ENCODE data around the gene TMEM191C. TPM values are rescaled to one million over a fixed set of nuclear protein-coding genes. Genes with fewer than 3 reads are reported as not detected.
"Not testable (repeated sequence)": the region's sequence is repeated elsewhere in the genome, so short reads cannot be mapped to it uniquely, and the experiment has no call there.

The TMEM191C gene
- total and polyA plus RNA-seq, 5 experiments from 2014 or later = 1.0 to 5.6 (median 1.5) TPM

DNA sequence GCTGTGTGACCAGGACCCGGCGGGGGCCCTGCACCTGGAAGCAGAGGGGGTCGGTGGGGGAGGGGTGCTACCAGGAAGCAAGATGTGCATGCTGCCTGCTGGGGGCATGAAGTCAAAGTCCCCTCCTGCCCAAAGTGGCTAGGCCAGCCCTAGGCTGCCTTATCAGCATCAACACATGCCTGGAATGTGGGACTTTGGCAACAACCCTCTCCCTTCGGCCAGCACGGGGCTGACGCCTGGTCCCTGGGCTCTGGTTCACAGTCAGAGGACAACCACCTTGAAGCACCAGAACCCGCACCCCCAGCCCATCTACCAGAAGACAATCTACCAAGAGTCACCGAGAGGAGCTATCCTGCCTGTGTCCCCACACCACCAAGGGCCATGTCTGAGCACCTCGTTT lies 43.2 kb downstream of the TMEM191C start:
- H3K4me3 Mint-ChIP-seq, H3K9me3 Mint-ChIP-seq, ATAC-seq, H3K36me3 Mint-ChIP-seq, DNase-seq, POLR2A ChIA-PET, H3K27ac Mint-ChIP-seq, H3K4me1 Mint-ChIP-seq, H3K27me3 Mint-ChIP-seq: not testable (repeated sequence)

DNA sequence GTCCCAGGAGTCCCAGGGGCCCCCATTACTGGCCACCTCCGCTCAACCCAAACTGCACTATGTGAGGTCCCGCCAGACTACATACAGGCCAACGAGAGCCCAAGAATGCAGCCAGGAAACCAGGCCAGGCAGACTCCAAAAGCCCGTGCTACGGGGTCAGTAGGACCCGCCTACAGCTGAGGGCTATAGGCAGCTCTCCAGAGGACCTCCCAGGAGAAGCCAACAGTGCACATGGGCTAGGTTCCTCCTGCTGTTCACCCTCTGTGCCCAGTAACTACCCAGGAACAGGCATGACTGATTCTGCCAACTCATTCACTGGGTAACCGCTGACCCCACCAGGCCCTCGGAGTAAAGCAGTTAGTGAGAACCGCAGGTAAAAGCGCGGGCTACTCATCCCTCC lies 44.8 kb downstream of the TMEM191C start:
- not testable (repeated sequence) for H3K27ac Mint-ChIP-seq

GRCh38 chr22:21514117-21514516 lies 46.9 kb downstream of the TMEM191C start:
- H3K27me3 Mint-ChIP-seq, H3K9me3 Mint-ChIP-seq, POLR2A ChIA-PET, H3K4me1 Mint-ChIP-seq, H3K36me3 Mint-ChIP-seq, H3K4me3 Mint-ChIP-seq, H3K27ac Mint-ChIP-seq: not testable (repeated sequence)
- peak; percentile 83 to 90 for ATAC-seq
- peak in 2 of 10 donors; percentile 0 to 10 for DNase-seq

More for the DNA sequence above, 44.8 kb downstream of the TMEM191C start:
- H3K4me3 Mint-ChIP-seq = peak overlapping the region in 1 of 10 donors; percentile 11
- ATAC-seq, DNase-seq, POLR2A ChIA-PET, H3K36me3 Mint-ChIP-seq, H3K27me3 Mint-ChIP-seq, H3K4me1 Mint-ChIP-seq, H3K9me3 Mint-ChIP-seq: not testable (repeated sequence)

DNA sequence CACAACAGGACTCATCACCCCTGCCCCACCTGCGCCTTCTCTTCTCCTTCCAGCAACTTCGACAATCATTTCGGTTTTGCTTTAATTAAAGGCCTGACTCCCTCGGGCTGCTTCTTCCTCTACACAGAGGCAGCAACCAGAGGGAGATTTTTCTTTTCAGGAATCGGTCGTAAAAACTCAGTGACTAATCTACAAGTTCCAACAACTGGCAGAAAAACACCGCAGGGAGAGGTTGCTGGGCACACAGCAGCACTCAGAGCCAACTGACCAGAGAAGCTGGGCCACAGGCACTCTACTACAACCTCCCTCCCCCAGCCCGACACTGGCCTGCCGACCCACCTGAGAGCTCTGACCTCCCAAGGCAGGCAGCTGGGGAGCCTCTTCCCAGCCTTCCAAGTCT lies 48.0 kb downstream of the TMEM191C start:
- ATAC-seq, H3K9me3 Mint-ChIP-seq, H3K27me3 Mint-ChIP-seq, H3K4me3 Mint-ChIP-seq, POLR2A ChIA-PET, DNase-seq, H3K27ac Mint-ChIP-seq, H3K36me3 Mint-ChIP-seq, H3K4me1 Mint-ChIP-seq: not testable (repeated sequence)

DNA sequence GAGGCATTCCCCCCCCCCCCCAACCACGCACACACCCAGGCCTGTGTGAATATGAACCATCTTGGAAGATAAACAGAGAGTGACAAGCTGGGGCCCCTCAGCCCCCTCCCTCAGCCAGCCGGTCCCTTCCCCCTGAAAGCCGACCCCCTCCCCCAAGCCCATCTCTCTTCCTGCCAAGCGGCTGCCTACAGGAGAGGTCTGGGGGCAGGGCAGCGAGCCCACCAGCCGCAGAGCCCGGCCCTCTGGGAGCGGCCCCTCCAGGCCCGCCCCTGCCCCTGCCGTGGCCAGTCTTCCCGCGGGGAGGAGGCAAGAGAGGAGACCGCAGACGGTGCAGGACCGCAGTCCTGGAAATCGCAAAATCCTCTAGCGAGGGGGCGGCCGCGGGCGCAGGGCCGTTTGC lies 49.3 kb downstream of the TMEM191C start:
- DNase-seq, H3K4me3 Mint-ChIP-seq, H3K9me3 Mint-ChIP-seq, H3K27me3 Mint-ChIP-seq, H3K27ac Mint-ChIP-seq, H3K36me3 Mint-ChIP-seq, H3K4me1 Mint-ChIP-seq, ATAC-seq, POLR2A ChIA-PET: not testable (repeated sequence)

DNA sequence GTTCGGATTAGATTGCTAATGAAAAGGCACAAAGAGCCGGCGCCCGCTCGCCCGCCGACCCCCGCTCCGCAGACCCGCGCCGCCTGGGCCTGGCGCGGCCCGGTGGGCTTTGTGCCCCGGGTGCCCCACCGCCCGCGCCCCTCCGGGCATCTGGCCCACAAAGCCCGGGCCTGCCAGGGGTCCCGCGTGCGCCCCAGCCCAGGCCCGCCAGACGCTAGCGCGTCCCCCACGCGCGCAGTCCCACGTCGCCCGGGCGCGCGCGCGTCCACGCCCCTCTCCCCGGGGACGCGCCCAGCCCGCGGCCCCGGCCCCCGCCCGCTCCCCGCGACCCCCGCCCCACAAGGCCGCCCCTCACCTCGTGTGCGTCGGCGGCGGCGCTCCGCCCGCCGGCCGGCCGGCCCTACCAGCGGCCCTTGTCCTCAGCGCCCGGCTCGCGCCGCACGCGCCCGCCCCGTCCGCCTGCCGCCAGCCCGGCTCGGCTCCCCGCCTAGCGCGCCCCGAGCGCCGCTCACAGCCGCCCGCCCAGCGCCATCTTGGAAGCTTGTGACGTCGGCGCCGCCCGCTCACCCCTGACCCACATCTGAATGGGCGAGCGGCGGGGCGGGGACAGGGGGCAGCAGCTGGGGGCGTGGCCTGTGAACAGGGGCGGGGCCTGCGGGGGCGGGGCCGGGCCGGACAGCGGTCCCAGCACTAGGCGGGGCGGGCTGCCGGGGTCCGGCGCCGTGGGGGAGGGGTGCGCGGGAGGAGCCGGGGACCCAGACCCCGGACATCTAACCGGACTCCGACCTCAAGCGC lies 50.0 kb downstream of the TMEM191C start:
- DNase-seq, H3K27ac Mint-ChIP-seq, H3K27me3 Mint-ChIP-seq, H3K4me3 Mint-ChIP-seq, H3K36me3 Mint-ChIP-seq, POLR2A ChIA-PET, H3K9me3 Mint-ChIP-seq, H3K4me1 Mint-ChIP-seq: not testable (repeated sequence)
- ATAC-seq = peak; percentile 71 to 76

Other genes with a start within 250 kb of the TMEM191C start
- gene RIMBP3B, start 83.6 kb upstream of the TMEM191C start, total RNA-seq = 1 to 10 TPM in 1 of 2 experiments, under 1 TPM in 1; 0.80 to 2.4 TPM
- under 1 TPM; 0.16 to 0.59 (median 0.49) TPM for gene RIMBP3B, start 83.6 kb upstream of the TMEM191C start, polyA plus RNA-seq
- 10 to 100 TPM; 11.1 to 11.3 TPM for gene HIC2, start 50.0 kb upstream of the TMEM191C start, total RNA-seq
- 1 to 10 TPM in 2 of 3 donors, under 1 TPM in 1; 0.77 to 1.1 (median 1.0) TPM for gene HIC2, start 50.0 kb upstream of the TMEM191C start, polyA plus RNA-seq
- gene RIMBP3C, start 84.1 kb downstream of the TMEM191C start, total RNA-seq = 1 to 10 TPM; 3.2 to 3.5 TPM
- gene RIMBP3C, start 84.1 kb downstream of the TMEM191C start, polyA plus RNA-seq = under 1 TPM in 2 of 3 donors, not detected in 1; 0.39 to 0.55 TPM
- gene UBE2L3, start 100.3 kb downstream of the TMEM191C start, total RNA-seq = 10 to 100 TPM; 33.3 to 34.5 TPM
- 10 to 100 TPM; 88.4 to 97.6 (median 96.8) TPM for gene UBE2L3, start 100.3 kb downstream of the TMEM191C start, polyA plus RNA-seq
- gene YDJC, start 162.6 kb downstream of the TMEM191C start, total RNA-seq = 10 to 100 TPM; 48.8 to 54.0 TPM
- gene YDJC, start 162.6 kb downstream of the TMEM191C start, polyA plus RNA-seq = 10 to 100 TPM; 38.0 to 68.9 (median 53.6) TPM
- gene CCDC116, start 165.4 kb downstream of the TMEM191C start, total RNA-seq = under 1 TPM; 0.34 to 0.93 TPM
- gene CCDC116, start 165.4 kb downstream of the TMEM191C start, polyA plus RNA-seq = not detected
- 10 to 100 TPM; 23.2 to 27.8 TPM for gene SDF2L1, start 174.9 kb downstream of the TMEM191C start, total RNA-seq
- 10 to 100 TPM; 63.1 to 68.9 (median 63.4) TPM for gene SDF2L1, start 174.9 kb downstream of the TMEM191C start, polyA plus RNA-seq
- 10 to 100 TPM; 78.0 to 79.0 TPM for gene PPIL2, start 198.6 kb downstream of the TMEM191C start, total RNA-seq
- 10 to 100 TPM; 19.3 to 44.5 (median 19.8) TPM for gene PPIL2, start 198.6 kb downstream of the TMEM191C start, polyA plus RNA-seq